Measurements from ENCODE around the gene PCDHB10. TPM values are rescaled to one million over a fixed set of nuclear protein-coding genes. Genes with fewer than 3 reads are reported as not detected.
"Not testable (repeated sequence)": the region's sequence is repeated elsewhere in the genome, so short reads cannot be mapped to it uniquely, and the experiment has no call there.

Gene PCDHB10
- total RNA-seq, 4 donors from 2014 or later: 3.0 to 6.4 (median 4.1) TPM

DNA sequence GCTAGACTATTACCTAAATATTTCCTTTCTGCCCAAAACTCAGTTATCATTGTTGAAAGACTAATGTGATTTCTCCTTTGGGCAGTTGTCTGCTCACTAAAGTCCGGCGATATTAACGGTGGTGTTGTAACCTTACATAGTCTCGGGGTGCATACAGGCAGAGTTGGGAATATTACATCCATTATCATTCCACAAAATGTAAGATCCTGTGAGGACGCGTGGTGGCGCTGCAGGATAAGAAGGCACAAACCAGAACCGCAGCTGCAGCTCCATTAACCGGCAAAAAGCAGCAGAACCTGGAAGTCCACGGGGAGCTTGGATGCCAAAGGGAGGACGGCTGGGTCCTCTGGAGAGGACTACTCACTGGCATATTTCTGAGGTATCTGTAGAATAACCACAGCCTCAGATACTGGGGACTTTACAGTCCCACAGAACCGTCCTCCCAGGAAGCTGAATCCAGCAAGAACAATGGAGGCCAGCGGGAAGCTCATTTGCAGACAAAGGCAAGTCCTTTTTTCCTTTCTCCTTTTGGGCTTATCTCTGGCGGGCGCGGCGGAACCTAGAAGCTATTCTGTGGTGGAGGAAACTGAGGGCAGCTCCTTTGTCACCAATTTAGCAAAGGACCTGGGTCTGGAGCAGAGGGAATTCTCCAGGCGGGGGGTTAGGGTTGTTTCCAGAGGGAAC, 21.6 kb downstream of the PCDHB10 start, which contains the start of gene PCDHB13:
PCDHB13 (plus strand) TSS at position 264 of the 684 bp plus-strand sequence; CDS start at position 469, 205 bp downstream.
- Histone ChIP-seq H3K27me3 (peaks cover 22% of the 10 kb centered on the region), H3K9me3 (peaks cover 0 to 96% (median 6%) of the 10 kb centered on the region in 3 donors), H3K36me3 (peaks cover 0 to 11% of the 10 kb centered on the region in 2 donors), H3K4me3 (peak within 1 kb of the TSS in 1 of 2 donors; percentile 15)
- not testable (repeated sequence) for H3K27ac ChIP-seq, H3K4me1 ChIP-seq
- 11 to 14% methylated on average over 6 to 8 of the region's 18 CpGs for WGBS, 2 donors (ENCODE audit: low coverage in 1 of 2)
- TF ChIP-seq, protein P1, sequence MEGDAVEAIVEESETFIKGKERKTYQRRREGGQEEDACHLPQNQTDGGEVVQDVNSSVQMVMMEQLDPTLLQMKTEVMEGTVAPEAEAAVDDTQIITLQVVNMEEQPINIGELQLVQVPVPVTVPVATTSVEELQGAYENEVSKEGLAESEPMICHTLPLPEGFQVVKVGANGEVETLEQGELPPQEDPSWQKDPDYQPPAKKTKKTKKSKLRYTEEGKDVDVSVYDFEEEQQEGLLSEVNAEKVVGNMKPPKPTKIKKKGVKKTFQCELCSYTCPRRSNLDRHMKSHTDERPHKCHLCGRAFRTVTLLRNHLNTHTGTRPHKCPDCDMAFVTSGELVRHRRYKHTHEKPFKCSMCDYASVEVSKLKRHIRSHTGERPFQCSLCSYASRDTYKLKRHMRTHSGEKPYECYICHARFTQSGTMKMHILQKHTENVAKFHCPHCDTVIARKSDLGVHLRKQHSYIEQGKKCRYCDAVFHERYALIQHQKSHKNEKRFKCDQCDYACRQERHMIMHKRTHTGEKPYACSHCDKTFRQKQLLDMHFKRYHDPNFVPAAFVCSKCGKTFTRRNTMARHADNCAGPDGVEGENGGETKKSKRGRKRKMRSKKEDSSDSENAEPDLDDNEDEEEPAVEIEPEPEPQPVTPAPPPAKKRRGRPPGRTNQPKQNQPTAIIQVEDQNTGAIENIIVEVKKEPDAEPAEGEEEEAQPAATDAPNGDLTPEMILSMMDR (IDR thresholded peaks at IDR 0.05): peak in 3 of 4 experiments; percentile 12 to 51 (median 20)
- ATAC-seq: peak; percentile 25

DNA sequence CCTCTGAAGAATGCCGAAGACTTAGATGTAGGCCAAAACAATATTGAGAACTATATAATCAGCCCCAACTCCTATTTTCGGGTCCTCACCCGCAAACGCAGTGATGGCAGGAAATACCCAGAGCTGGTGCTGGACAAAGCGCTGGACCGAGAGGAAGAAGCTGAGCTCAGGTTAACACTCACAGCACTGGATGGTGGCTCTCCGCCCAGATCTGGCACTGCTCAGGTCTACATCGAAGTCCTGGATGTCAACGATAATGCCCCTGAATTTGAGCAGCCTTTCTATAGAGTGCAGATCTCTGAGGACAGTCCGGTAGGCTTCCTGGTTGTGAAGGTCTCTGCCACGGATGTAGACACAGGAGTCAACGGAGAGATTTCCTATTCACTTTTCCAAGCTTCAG, 22.4 kb downstream of the PCDHB10 start:
- WGBS, 2 donors (ENCODE audit: low coverage in 1 of 2): no CpG with 5 or more reads among the region's 12 CpGs
- not testable (repeated sequence) for H3K4me3 ChIP-seq, H3K27ac ChIP-seq, ATAC-seq, H3K4me1 ChIP-seq
- peaks cover 0 to 96% (median 3%) of the 10 kb centered on the region in 3 donors for H3K9me3 ChIP-seq
- H3K36me3 ChIP-seq: peaks cover 0 to 17% of the 10 kb centered on the region in 2 donors
- peaks cover 19% of the 10 kb centered on the region for H3K27me3 ChIP-seq

DNA sequence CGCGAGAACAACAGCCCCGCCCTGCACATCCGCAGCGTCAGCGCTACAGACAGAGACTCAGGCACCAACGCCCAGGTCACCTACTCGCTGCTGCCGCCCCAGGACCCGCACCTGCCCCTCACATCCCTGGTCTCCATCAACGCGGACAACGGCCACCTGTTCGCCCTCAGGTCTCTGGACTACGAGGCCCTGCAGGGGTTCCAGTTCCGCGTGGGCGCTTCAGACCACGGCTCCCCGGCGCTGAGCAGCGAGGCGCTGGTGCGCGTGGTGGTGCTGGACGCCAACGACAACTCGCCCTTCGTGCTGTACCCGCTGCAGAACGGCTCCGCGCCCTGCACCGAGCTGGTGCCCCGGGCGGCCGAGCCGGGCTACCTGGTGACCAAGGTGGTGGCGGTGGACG, 23.4 kb downstream of the PCDHB10 start:
- not testable (repeated sequence) for ATAC-seq, H3K27ac ChIP-seq, H3K4me3 ChIP-seq, H3K4me1 ChIP-seq
- H3K9me3 ChIP-seq: peaks cover 0 to 96% (median 3%) of the 10 kb centered on the region in 3 donors
- peaks cover 0 to 18% of the 10 kb centered on the region in 2 donors for H3K36me3 ChIP-seq
- peaks cover 10% of the 10 kb centered on the region for H3K27me3 ChIP-seq
- WGBS, 2 donors (ENCODE audit: low coverage in 1 of 2): 43 to 50% methylated on average over 5 to 17 of the region's 40 CpGs

DNA sequence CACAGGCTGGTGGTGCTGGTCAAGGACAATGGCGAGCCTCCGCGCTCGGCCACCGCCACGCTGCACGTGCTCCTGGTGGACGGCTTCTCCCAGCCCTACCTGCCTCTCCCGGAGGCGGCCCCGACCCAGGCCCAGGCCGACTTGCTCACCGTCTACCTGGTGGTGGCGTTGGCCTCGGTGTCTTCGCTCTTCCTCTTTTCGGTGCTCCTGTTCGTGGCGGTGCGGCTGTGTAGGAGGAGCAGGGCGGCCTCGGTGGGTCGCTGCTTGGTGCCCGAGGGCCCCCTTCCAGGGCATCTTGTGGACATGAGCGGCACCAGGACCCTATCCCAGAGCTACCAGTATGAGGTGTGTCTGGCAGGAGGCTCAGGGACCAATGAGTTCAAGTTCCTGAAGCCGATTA, 23.9 kb downstream of the PCDHB10 start:
- H3K4me3 ChIP-seq, H3K27me3 ChIP-seq, H3K4me1 ChIP-seq, H3K27ac ChIP-seq, ATAC-seq: not testable (repeated sequence)
- H3K9me3 ChIP-seq: peaks cover 0 to 96% (median 3%) of the 10 kb centered on the region in 3 donors
- WGBS, 2 donors (ENCODE audit: low coverage in 1 of 2): 58% methylated on average over 2 of the region's 26 CpGs; no CpG with 5 or more reads in 1 of the 2 donors
- H3K36me3 ChIP-seq: peaks cover 0 to 18% of the 10 kb centered on the region in 2 donors

- Histone ChIP-seq H3K27ac (peak within 1 kb of the TSS in 1 of 4 donors; percentile 38), H3K36me3 (peaks cover 0 to 22% of the 10 kb centered on the region in 2 donors), H3K4me1 (no peaks in the 10 kb centered on the region), H3K4me3 (peak within 1 kb of the TSS; percentile 33 to 36), H3K9me3 (peaks cover 0 to 100% (median 4%) of the 10 kb centered on the region in 3 donors), H3K27me3 (peaks cover 3% of the 10 kb centered on the region)
- 17 to 30% methylated on average over 12 to 14 of the region's 15 CpGs for WGBS, 2 donors (ENCODE audit: low coverage in 1 of 2)
- no peak for ATAC-seq
- TF ChIP-seq, protein P1 (IDR thresholded peaks at IDR 0.05): peak in 2 of 4 experiments; percentile 13 to 34
- TF ChIP-seq POLR2AphosphoS5 (IDR thresholded peaks at IDR 0.05): no peak
Observed at GRCh38 chr5:141223112-141223783, 31.1 kb downstream of the PCDHB10 start, which contains the start of gene PCDHB14. Gene PCDHB14, plus strand, starts transcription at chr5:141223343. Its CDS starts 163 bp downstream, at chr5:141223506.

DNA sequence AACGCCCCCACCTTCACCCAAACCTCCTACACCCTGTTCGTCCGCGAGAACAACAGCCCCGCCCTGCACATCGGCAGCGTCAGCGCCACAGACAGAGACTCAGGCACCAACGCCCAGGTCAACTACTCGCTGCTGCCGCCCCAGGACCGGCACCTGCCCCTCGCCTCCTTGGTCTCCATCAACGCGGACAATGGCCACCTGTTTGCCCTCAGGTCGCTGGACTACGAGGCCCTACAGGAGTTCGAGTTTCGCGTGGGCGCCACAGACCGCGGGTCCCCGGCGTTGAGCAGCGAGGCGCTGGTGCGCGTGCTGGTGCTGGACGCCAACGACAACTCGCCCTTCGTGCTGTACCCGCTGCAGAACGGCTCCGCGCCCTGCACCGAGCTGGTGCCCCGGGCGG, 32.7 kb downstream of the PCDHB10 start:
- H3K4me1 ChIP-seq, H3K36me3 ChIP-seq, H3K27ac ChIP-seq, H3K27me3 ChIP-seq, H3K4me3 ChIP-seq, ATAC-seq: not testable (repeated sequence)
- 0% methylated on average over 1 of the region's 40 CpGs; no CpG with 5 or more reads in 1 of the 2 donors for WGBS, 2 donors (ENCODE audit: low coverage in 1 of 2)
- peaks cover 0 to 97% (median 4%) of the 10 kb centered on the region in 3 donors for H3K9me3 ChIP-seq

DNA sequence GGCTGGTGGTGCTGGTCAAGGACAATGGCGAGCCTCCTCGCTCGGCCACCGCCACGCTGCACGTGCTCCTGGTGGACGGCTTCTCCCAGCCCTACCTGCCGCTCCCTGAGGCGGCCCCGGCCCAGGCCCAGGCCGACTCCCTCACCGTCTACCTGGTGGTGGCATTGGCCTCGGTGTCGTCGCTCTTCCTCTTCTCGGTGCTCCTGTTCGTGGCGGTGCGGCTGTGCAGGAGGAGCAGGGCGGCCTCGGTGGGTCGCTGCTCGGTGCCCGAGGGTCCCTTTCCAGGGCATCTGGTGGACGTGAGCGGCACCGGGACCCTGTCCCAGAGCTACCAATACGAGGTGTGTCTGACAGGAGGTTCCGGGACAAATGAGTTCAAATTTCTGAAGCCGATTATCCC, 33.3 kb downstream of the PCDHB10 start:
- H3K4me1 ChIP-seq, H3K4me3 ChIP-seq, H3K27me3 ChIP-seq, H3K27ac ChIP-seq, H3K36me3 ChIP-seq, ATAC-seq: not testable (repeated sequence)
- H3K9me3 ChIP-seq: peaks cover 0 to 97% (median 4%) of the 10 kb centered on the region in 3 donors
- WGBS, 2 donors (ENCODE audit: low coverage in 1 of 2): 27 to 43% methylated on average over 10 to 20 of the region's 30 CpGs

Data from gastroesophageal sphincter (tissue), 4 donors.